Smooth muscle cell (in vitro differentiated cells): ENCODE results near the gene TBK1. TPM values are rescaled to one million over a fixed set of nuclear protein-coding genes. Genes with fewer than 3 reads are reported as not detected.

Experiments used
- DNase-seq: peaks from one replicate; lab custom pipeline; 2025; ENCODE audit not compliant: unreplicated experiment; lab: John Stamatoyannopoulos, UW
- H2AFZ ChIP-seq: fragments of 200-600 bp; sonication (generic); 2 replicates; pipeline ENCODE4 v1.6.0; 2016; ENCODE audit warnings: antibody characterized with exemption, low read depth, mild to moderate bottlenecking
- H3F3A ChIP-seq: fragments of 200-600 bp; sonication (generic); 2 replicates; pipeline ENCODE4 v1.6.0; 2017; ENCODE audit warnings: antibody characterized with exemption, low read depth
- H3K27ac ChIP-seq: fragments of 200-600 bp; sonication (generic); 2 replicates; pipeline ENCODE4 v1.5.1; 2016; ENCODE audit warnings: low read depth, mild to moderate bottlenecking
- H3K27me3 ChIP-seq: fragments of 200-600 bp; sonication (generic); 2 replicates; pipeline ENCODE4 v1.6.1; 2016; ENCODE audit warnings: low read depth, mild to moderate bottlenecking
- H3K36me3 ChIP-seq: fragments of 200-600 bp; sonication (generic); 2 replicates; pipeline ENCODE4 v1.5.1; 2016; ENCODE audit warnings: low read depth
- H3K4me1 ChIP-seq: fragments of 200-600 bp; sonication (generic); 2 replicates; pipeline ENCODE4 v1.5.1; 2016; ENCODE audit warnings: low read depth
- H3K4me2 ChIP-seq: fragments of 200-600 bp; sonication (generic); 2 replicates; pipeline ENCODE4 v1.6.0; 2016; ENCODE audit warnings: mild to moderate bottlenecking
- H3K4me3 ChIP-seq: fragments of 200-600 bp; sonication (generic); 2 replicates; pipeline ENCODE4 v1.5.1; 2016; ENCODE audit warnings: mild to moderate bottlenecking
- H3K79me2 ChIP-seq: fragments of 200-600 bp; sonication (generic); 2 replicates; pipeline ENCODE4 v1.6.0; 2016; ENCODE audit warnings: low read depth, mild to moderate bottlenecking
- H3K9ac ChIP-seq: fragments of 200-600 bp; sonication (generic); 2 replicates; pipeline ENCODE4 v1.6.0; 2016; ENCODE audit warnings: low read depth
- H3K9me3 ChIP-seq: fragments of 200-600 bp; sonication (generic); replicated peaks from 2 replicates; pipeline ENCODE4 v1.5.1; 2016; ENCODE audit warnings: low read depth
- H4K20me1 ChIP-seq: fragments of 200-600 bp; sonication (generic); 2 replicates; pipeline ENCODE4 v1.6.0; 2016; ENCODE audit warnings: low read depth
- WGBS: methylation state at CpG from one replicate; pipeline ENCODE4 v1.1.7; 2016; ENCODE audit warnings: low lambda C conversion rate; 5-methylcytosine and 5-hydroxymethylcytosine counted together
- polyA plus RNA-seq: library from polyadenylated mRNA; unstranded; fragments of >200 nt; fragmentation: Nextera tagmentation; extraction: Ambion mirVana; gene quantifications from 2 replicates; pipeline ENCODE4 v1.2.1, GENCODE V29; 2016
- total RNA-seq: library from RNA; depleted of rRNA; stranded (reverse); fragments of >200 nt; gene quantifications from 2 replicates; pipeline ENCODE4 v1.2.3, GENCODE V29; 2014
- TF ChIP-seq, protein P1 (sequence below): fragments of 200-600 bp; sonication (generic); IDR thresholded peaks from 2 replicates; pipeline ENCODE4 v1.5.1; 2017; ENCODE audit warnings: borderline replicate concordance, mild to moderate bottlenecking, antibody characterized with exemption; ENCODE audit not compliant: insufficient read depth, poor library complexity, severe bottlenecking

Gene TBK1
- total and polyA plus RNA-seq, 2 experiments from 2014 or later, result 16.8 to 28.9 TPM

DNA sequence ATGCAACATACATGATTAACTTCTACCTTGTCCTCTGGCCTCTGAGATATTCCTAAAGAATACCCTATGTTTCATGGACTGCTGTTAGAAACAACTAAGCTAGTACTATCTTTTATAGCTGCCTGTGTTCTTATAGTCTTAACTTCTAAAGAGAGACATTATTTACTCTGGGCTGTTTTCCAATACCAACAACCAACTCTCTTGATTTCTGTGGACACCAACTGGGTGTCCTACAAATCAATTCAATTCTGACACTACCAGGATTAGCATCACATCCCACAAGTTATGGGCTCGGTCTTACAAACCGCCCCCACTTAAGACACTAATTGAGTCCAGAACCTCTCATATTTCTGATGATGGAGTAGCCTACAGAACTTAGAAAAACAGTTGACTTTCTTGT lies 39.5 kb upstream of the TBK1 start:
- TF ChIP-seq, protein P1, sequence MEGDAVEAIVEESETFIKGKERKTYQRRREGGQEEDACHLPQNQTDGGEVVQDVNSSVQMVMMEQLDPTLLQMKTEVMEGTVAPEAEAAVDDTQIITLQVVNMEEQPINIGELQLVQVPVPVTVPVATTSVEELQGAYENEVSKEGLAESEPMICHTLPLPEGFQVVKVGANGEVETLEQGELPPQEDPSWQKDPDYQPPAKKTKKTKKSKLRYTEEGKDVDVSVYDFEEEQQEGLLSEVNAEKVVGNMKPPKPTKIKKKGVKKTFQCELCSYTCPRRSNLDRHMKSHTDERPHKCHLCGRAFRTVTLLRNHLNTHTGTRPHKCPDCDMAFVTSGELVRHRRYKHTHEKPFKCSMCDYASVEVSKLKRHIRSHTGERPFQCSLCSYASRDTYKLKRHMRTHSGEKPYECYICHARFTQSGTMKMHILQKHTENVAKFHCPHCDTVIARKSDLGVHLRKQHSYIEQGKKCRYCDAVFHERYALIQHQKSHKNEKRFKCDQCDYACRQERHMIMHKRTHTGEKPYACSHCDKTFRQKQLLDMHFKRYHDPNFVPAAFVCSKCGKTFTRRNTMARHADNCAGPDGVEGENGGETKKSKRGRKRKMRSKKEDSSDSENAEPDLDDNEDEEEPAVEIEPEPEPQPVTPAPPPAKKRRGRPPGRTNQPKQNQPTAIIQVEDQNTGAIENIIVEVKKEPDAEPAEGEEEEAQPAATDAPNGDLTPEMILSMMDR, result no peak
- H3K36me3 ChIP-seq, result peaks cover 35% of the 10 kb centered on the region

DNA sequence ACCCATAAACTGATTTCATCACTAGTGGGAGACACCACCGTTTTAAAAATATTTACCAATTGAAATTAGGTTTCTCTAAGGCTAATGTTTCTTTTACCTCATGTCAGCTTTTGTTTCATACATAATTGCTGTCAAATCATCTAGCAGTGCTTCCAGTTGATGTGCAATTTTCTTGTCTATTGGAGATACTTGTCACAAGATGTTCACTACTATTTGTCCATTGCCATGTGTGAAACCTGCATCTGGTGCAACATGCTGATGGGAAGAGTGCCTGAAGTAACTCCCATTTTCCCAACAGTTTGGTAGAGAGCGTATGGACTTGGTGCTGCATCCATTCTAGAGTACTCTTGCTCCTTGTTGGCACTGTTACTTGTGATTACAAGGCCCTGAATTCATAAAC lies 38.0 kb upstream of the TBK1 start:
- Histone ChIP-seq H3K9ac (no peak overlapping the region), H3K27me3 (no peaks in the 10 kb centered on the region), H3F3A (no peaks in the 10 kb centered on the region), H3K4me3 (no peak overlapping the region), H4K20me1 (peaks cover 55% of the 10 kb centered on the region), H3K36me3 (peaks cover 49% of the 10 kb centered on the region), H3K79me2 (peaks cover 47% of the 10 kb centered on the region), H2AFZ (no peak overlapping the region), H3K4me1 (peaks cover under 1% of the 10 kb centered on the region), H3K27ac (no peak overlapping the region), H3K9me3 (no peaks in the 10 kb centered on the region), H3K4me2 (no peak overlapping the region)
- TF ChIP-seq, protein P1, result no peak
- 95% methylated on average over 2 of the region's 2 CpGs for WGBS
- no peak for DNase-seq

More for the DNA sequence above, 39.5 kb upstream of the TBK1 start:
- Histone ChIP-seq H3K4me1 (peaks cover 9% of the 10 kb centered on the region), H3K4me2 (no peak overlapping the region), H3K9ac (no peak overlapping the region), H3K9me3 (no peaks in the 10 kb centered on the region), H3K79me2 (peaks cover 59% of the 10 kb centered on the region), H3F3A (no peaks in the 10 kb centered on the region), H4K20me1 (peaks cover 66% of the 10 kb centered on the region), H2AFZ (no peak overlapping the region), H3K4me3 (no peak overlapping the region), H3K27ac (no peak overlapping the region), H3K27me3 (no peaks in the 10 kb centered on the region)
- 80% methylated on average over 2 of the region's 2 CpGs for WGBS
- DNase-seq, result no peak

- Histone ChIP-seq H3K9ac (no peak overlapping the region), H3K4me2 (no peak overlapping the region), H4K20me1 (peaks cover 37% of the 10 kb centered on the region), H3K36me3 (peaks cover 74% of the 10 kb centered on the region), H3K79me2 (peaks cover 24% of the 10 kb centered on the region), H3K27me3 (no peaks in the 10 kb centered on the region), H3K4me1 (no peaks in the 10 kb centered on the region), H3K27ac (no peak overlapping the region), H2AFZ (no peak overlapping the region), H3F3A (no peaks in the 10 kb centered on the region), H3K9me3 (no peaks in the 10 kb centered on the region), H3K4me3 (no peak overlapping the region)
- TF ChIP-seq, protein P1, result no peak
- no peak for DNase-seq
These were observed 33.7 kb upstream of the TBK1 start for GRCh38 chr12:64418209-64418608.

- no peaks in the 10 kb centered on the region for H3K4me1 ChIP-seq
- no peaks in the 10 kb centered on the region for H3F3A ChIP-seq
- H3K9me3 ChIP-seq, result no peaks in the 10 kb centered on the region
- no peak overlapping the region for H3K27ac ChIP-seq
- WGBS, result 98% methylated on average over 3 of the region's 3 CpGs
- H3K36me3 ChIP-seq, result peaks cover 75% of the 10 kb centered on the region
- H3K4me3 ChIP-seq, result no peak overlapping the region
- peaks cover 30% of the 10 kb centered on the region for H4K20me1 ChIP-seq
- TF ChIP-seq, protein P1, result no peak
- peaks cover 26% of the 10 kb centered on the region for H3K79me2 ChIP-seq
- no peak overlapping the region for H2AFZ ChIP-seq
- DNase-seq, result no peak
- H3K27me3 ChIP-seq, result no peaks in the 10 kb centered on the region
- no peak overlapping the region for H3K9ac ChIP-seq
- H3K4me2 ChIP-seq, result no peak overlapping the region
These were observed 32.2 kb upstream of the TBK1 start for GRCh38 chr12:64419696-64420095.
